ENCODE results near the gene CGB7.
"Not testable (repeated sequence)": the region's sequence is repeated elsewhere in the genome, so short reads cannot be mapped to it uniquely, and the experiment has no call there.

Gene CGB7

GRCh38 chr19:49073514-49074378 is 16.2 kb upstream of the CGB7 start:
- peak; percentile 44 for DNase-seq (ENCODE audit: low spot score)

DNA sequence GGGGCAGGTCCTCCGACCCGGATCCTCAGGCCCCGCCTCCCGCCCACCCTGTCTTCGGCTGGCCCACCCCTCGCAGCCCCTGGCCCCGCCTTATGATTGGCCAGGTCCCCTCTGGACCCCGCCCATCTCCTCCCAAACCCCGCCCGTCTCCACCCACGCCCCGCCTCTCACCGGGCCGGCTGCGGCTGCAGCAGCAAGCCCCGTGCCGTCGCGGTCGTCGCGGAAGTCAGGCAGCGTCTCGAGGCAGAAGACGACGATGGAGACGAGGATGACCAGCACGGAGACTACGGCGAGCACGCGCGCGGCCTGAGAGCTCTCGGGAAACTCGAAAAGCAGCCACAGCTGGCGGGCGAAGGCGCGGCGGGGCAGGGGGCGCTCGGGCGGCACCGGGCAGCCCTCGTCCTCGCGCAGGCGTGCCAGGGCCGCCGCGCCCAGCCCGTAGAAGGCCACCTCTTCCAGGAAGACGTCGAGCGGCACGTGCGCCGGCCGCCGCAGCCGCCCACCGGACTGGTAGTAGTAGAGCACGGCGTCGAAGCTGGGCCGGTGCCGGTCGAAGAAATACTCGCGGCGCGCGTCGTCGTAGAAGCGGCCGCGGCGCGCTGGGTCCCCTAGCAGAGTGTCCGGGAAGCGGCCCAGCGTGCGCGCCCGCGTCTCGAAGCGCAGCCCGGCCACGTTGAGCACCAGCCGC is 14.5 kb upstream of the CGB7 start:
- no peak for DNase-seq (ENCODE audit: low spot score)

GRCh38 chr19:49070416-49070815 is 12.9 kb upstream of the CGB7 start:
- DNase-seq (ENCODE audit: low spot score) = no peak

DNA sequence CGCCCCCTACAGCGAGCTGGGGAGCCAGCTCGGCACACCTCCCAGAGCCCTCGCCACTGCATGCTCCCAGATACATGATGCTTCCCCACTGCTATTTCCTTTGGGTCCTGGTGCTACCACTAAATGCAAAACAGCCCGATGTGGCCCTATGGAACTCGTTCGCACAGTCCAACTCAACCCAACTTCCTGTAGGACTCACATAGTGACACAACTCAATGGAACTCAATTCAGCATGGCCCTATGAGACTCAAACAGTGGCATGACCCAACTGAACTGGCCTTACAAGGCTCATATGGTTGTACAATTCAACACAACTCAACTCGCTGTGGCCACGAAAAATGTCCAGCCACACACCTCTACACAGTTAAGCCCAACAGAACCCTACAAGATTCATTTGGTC is 11.5 kb upstream of the CGB7 start:
- DNase-seq (ENCODE audit: low spot score) = no peak

GRCh38 chr19:49067554-49067953 is 10.0 kb upstream of the CGB7 start:
- no peak for DNase-seq (ENCODE audit: low spot score)

DNA sequence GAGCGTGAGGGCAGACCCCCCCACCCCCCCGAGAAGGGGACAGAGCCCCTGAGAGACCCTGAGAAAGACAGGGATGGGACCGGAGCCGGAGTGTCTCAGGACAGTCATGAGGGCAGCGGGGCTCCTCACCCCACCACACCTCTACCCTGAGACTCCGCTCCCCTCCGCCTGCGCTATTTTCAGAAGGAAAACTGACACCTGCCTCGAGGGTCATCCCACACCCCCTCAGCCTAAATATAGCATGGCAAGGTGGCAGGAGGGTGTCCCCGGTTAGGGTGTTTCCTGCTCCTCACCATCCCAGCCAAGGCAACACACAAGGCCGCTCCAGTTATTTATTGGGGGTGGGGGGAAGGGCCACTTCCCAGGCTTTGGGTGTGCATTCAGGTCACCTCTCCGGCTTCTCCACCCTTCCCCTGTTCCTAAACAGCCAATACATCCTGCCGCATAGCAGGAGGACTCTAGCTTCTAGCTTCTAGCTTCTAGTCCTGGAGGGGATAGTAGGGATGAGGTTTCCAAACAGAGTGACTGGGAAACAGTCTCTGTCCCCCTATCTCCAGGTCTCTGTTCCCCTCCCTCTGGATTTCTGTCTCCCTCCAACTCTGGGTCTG is 8.5 kb upstream of the CGB7 start:
- no peak for DNase-seq (ENCODE audit: low spot score)

- no peak for DNase-seq (ENCODE audit: low spot score)
Observed at GRCh38 chr19:49064768-49065611, 7.4 kb upstream of the CGB7 start, which contains the start of gene NTF4. Gene NTF4, minus strand, starts transcription at chr19:49064818. Its CDS starts 2,821 bp downstream, at chr19:49061997.

- DNase-seq (ENCODE audit: low spot score) = no peak
Observed at GRCh38 chr19:49064029-49064629, 6.6 kb upstream of the CGB7 start.

DNA sequence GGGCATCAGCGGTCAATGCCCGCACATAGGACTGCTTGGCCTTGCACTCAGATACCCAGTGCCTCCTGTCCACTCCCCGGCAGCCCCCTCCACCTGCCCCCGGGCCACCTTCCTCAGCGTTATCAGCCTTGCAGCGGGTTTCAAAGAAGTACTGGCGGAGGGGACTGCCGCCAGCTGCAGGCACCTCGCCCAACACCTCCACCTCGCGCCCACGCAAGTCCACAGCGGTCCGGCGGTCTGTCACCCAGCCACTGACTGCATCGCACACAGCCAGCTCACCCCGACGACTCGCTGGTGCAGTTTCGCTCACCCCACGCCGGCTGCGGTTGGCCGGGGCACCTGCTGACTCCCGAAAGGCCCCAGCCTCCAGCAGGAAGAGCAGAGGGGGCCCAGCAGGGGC is 3.9 kb upstream of the CGB7 start:
- no peak for DNase-seq (ENCODE audit: low spot score)

DNA sequence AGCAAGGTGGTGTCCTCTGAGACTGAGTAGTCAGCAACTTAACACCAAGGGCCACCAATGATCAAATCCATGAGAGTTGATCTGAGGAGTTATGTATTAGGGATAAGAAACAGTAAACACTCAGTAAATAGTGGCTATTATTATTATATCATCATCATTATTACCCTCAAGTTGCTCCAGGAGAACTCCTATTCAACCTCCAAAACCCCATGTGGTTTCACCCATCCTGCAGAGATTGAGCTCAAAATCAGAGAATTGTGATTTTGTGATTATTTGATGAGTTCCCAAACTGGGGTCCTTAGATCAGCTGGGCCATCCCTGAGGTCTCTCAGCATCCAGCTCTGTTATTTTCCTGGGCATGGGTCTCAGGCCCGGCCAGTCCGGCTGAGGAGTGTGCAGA is 3.5 kb upstream of the CGB7 start:
- DNase-seq (ENCODE audit: low spot score) = no peak

- DNase-seq (ENCODE audit: low spot score) = no peak
Observed at GRCh38 chr19:49059053-49059452, 1.5 kb upstream of the CGB7 start.

GRCh38 chr19:49058562-49058961 is 1.0 kb upstream of the CGB7 start:
- DNase-seq (ENCODE audit: low spot score) = no peak

DNA sequence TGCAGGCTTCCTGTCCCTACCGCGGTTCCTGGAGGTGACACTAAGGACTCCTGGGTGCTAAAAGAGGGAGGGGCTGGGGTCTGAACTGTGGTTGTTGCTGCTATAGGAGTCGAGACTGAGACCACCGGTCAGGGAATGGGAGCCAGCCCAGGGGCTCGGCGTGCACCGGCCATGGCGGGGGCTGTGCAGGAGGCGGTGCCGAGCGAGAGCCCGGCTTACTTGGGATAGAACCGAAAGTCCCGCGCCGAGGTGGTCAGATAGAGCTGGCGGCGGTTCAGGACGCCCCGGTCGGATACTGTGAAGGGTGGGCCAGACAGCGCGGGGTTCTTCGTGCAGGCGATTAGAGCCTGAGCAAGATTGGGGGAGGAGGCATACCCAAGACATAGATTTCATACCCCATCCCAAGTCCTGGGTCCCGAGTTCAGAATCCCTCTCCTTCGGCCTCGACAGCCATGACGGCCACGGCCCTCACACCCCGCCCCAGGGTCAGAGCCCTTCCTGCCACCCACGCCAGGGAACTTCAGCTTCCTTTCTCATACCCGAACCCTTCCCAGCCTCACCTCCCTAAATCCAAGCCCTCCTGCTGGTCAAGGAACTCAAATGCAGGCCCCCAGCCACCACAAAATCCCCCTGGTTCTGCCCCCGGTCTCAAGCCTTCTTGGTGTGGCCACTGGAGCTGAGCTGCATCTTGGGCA is 500 bp downstream of the CGB7 start:
- DNase-seq (ENCODE audit: low spot score) = not testable (repeated sequence)

DNA sequence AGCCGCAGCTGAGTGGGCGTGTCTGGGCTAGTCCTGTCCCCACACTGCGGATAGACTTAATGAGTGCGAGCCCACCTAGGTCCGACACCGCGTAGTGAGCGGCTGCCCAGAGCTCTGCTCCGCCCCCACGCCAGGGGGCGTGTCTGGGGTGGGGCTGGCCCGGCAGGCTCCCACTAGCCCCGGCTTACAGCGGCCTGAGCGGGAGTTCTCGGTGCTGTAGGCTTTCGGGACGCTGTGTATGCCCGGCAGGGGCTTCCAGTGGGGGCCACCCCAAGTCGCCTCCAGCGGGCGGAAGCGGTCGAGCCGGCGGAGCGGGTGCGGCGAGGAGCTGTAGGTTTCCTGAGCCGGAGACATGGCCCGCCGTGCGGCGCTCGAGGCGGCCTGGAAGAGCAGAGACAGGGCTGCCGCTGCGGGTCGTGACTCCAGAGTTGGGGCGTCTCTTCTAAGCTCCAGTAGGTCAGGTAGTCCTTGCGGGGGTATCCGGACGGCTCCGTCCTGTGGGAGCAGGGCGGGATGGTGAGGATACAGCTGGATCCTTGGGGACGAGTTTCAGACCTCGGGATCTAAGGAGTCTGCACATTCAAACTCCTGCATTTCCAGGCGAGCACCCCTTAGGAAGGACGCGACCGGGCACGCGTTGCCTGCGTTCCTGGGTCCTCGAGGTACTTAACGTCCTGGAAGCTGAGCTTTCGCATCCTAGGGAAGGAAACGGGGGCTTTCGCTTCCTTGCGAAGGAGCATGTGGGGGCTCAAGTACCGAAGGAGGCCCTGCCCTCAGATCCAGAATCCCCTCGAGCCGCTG is 1.2 kb downstream of the CGB7 start:
- no peak for DNase-seq (ENCODE audit: low spot score)

- peak; percentile 70 for DNase-seq (ENCODE audit: low spot score)
Observed at GRCh38 chr19:49050376-49051033, 7.0 kb downstream of the CGB7 start.

- not testable (repeated sequence) for DNase-seq (ENCODE audit: low spot score)
Observed at GRCh38 chr19:49049834-49050233, 7.7 kb downstream of the CGB7 start.

DNA sequence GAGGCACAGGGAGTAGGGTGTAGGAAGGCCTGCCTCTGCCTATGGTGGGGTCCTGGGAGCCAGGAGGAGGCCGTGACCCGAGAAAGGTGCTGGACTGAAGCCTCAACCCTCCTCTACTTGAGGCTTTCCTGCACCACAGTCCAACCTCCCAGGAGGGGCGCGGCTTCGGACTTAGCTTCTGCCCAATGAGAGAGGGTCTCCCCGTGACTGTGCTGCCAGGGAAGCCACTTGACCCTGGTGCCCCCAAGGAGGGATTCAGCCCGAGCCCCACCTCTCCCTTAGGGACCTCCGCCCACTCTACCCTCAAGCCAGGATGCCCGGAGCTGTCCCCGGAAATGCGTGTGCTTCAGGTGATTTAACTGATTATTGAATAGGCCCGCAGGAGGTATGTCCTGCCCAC is 8.5 kb downstream of the CGB7 start, which contains the start of gene CGB8:
CGB8 (minus strand) TSS at position 101 of the 400 bp plus-strand sequence. CDS start 372 bp downstream, outside the sequence.
- DNase-seq (ENCODE audit: low spot score) = not testable (repeated sequence)

- DNase-seq (ENCODE audit: low spot score) = not testable (repeated sequence)
Observed at GRCh38 chr19:49043548-49043947, 14.0 kb downstream of the CGB7 start, which contains the start of gene CGB5. Gene CGB5, plus strand, starts transcription at chr19:49043848. Its CDS starts 362 bp downstream, at chr19:49044210.

- not testable (repeated sequence) for DNase-seq (ENCODE audit: low spot score)
Observed at GRCh38 chr19:49042666-49043065, 14.9 kb downstream of the CGB7 start.

Data from RKO (cell line).